Putamen (tissue), 1 donor: ENCODE results near the gene NKAIN2.

Experiments used
- DNase-seq: peaks from one replicate; pipeline ENCODE4 v3.0.0-alpha.2; 2016; ENCODE audit warnings: low spot score

The NKAIN2 gene

DNA sequence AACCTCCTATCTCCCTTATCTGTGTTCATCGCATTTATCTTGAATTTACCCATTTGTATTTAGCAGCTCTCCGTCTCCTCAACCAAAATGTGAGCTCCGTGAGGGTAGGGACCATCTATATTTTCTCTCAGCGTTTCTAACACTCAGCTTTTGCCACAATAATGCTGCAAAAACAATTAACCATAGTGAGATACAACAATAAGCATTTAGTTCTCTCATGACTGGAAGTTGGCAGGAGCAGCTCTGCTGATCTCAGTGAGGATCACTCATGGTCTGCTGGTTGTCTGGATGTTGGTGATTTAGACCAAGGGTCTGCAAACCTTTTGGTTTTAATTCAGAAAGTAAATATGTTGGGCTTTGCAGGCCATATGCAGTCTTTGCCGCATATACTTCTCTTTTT, 763.7 kb downstream of the NKAIN2 start:
- peak; percentile 12 for DNase-seq

DNA sequence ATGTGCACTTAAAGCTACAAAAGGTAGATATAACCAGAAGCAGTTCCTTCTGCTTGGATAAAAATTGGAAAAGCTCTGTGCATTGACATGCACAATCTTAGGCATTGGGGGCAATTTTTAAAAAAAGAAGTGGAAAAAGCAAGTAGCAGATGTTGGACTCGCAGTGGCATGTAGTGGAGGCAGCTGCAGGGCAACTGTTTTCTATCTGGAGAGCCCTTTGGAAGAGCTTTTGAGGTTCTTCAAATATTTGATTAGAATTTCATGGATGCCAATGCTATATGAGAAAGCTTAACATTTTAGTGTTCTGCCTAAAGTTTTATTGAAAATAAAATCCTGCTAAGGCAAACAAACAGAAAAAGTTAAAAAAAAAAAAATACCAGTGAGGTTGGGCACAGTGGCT, 770.3 kb downstream of the NKAIN2 start:
- no peak for DNase-seq

DNA sequence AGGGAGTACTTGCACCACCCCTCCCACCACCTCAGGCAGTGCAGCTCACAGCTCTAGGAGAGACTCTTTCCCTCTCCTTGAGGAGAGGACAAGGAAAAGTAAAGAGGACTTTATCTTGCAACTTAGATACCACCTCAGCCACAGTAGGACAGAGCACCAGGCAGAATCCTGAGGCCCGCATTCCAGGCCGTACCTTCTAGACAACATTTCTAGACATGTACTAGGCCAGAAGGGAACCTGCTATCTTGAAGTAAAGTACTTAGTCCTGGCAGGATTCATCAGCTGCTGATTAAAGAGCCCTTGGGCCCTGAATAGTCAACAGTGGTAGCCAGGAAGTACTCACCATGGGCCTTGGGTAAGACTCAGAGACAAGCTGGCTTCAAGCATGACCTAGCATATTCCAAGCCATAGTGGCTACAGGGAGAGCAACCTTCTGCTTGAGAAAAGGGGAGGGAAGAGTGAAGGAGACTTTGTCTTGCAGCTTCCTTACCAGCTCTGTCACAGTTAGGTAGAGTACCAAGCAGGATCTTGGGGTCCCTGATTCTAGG, 774.1 kb downstream of the NKAIN2 start:
- DNase-seq = no peak

DNA sequence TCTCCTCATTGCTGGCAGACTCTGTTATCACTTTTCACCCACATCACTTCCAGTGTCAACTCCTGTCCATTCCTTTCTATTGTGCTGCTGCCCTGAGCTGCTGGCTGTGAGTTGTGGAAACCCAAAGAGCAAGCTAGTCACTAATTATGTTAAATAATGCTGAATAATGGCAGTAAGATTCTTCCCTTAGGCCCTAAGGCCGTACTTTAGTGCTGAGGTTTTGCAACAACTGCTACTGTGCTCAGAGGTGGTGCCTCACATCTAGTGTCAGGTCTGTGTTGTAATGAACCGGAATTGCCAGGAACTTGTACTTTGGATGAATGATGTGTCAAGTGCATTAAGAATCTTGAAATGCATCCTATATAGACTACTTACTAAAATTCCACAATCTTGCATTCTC, 786.3 kb downstream of the NKAIN2 start:
- no peak for DNase-seq

DNA sequence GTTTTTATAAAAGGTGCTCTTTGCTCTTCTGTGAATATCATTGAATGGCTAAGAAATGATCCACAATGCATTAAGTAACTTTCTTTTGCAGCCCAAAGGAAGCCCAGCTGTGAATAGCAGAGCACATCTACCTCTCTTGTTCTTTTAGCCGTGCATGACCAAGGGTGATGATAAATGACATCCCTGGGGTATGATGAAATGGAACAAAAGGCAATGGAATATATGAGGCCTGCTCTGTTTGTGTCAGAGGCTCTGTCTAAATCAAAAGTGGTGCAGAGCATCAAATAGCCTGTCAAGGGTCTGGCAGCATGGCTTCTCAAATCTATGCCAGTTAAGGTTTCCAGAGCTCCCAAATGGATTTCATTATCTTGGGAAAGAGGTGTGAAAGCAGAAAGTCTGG, 796.0 kb downstream of the NKAIN2 start:
- DNase-seq = no peak

DNA sequence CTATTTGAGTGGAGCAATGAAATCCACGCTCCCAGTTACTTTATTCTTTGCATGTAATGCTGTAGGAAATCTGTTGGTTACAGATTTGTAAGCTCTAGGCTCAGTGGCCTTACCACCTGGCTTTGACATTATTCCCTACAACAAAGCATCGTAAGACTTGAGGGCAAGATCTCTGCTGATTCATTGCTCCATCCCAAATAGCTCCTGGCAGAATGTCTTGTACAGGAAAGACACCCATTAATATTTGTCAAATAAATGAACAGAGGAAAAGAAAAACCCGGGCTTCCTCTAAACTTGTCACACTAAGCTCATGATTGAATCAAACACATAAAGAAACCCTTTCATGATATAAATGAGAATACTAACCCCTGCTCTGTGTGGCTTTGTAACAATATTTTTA, 801.1 kb downstream of the NKAIN2 start:
- DNase-seq = no peak

DNA sequence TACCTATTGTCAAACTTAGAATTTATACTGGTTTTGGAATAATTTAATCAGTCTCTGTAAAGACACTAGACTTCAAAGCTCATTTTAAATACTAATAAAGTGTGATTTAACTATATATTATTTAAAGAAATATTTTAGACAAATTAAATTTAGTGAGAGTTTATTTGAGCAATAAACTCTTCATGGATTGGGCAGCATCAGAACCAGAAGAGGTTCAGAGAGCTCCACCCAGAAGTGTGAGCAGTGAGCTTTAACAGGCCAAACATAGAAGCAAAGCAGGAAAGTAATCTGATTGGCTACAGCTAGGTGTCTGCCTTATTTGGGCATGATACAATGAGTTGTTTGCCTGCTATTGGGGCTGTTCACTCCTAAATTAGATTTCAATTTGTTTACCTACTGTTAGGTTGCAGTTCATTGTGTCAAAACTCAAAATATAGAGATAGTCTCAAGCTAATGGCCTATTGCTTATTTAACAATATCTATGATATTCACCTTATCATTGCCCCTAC, 803.5 kb downstream of the NKAIN2 start:
- DNase-seq = no peak

DNA sequence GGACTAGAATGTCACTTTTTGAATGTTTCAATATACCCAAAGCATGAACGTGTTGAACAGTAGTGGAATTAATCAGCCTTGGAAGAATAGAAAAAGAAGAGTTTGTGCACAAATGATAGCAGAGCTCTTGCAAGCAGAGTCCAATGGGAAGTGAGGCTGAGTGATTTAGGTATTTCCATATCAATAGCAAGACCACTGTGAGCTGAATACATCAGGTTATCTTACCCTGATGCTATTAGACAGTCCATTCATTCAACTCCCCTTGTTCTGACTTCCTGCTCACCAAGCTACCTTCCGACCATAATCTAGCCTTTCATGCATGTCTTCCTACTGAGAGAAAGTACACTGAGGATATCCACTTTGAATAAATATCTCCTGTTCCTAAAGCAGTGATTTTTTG, 809.4 kb downstream of the NKAIN2 start:
- DNase-seq = no peak

DNA sequence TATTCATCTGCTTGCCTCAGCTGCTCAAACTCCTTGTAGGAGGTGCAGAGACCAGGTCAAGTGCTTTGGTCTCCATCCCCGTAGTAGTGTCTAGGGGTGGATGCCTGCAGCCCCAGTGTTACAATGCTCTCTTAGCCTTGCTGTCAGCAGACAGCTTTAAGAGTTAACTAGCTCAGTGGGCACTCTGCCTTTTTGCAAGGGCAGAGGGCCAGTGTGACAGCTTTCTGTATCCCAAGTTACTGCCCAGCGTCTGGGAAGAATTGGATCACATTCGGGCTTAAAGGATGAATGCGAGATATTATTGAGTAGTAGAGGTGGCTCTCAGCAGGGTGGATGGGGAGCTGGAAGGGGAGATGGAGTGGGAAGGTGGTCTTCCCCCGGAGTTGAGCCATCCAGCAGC, 818.7 kb downstream of the NKAIN2 start:
- no peak for DNase-seq

DNA sequence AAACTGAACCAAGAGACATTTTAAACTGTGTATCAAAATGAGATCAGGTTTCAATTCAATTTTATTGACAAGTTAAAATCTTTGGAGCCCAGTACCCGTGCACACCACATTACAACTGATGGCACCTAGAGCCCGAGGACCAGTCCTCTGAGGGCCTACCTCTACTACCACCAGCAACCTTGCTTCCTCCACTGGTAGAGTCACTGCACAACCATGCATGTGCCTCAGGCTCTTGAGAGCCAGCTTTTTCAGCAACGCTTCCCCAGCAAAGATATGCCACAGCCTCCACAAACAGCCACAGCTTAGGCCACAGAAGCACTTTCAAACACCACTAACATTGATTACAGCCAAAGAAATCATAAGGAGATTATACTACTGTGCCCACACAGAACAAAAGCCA, 830.0 kb downstream of the NKAIN2 start:
- no peak for DNase-seq

DNA sequence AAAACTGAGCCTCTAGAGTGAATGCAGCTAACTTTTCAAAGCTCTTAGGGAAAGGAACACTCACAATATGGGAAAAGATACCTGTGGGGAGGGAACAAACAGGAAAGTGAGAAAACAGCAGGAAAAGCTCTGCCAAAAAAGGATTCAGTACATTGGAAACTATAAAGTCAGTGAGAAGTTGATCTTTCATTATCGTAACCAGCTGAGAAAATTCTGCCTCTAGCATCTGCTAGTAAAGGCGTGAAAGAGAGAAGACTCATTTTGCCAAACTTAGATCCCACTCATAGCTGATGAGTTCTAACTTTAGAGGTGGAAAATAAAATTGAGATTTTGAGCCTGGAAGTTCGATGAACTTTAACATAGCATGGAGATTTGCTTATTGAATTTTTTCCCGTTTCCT, 836.8 kb downstream of the NKAIN2 start:
- DNase-seq = no peak

DNA sequence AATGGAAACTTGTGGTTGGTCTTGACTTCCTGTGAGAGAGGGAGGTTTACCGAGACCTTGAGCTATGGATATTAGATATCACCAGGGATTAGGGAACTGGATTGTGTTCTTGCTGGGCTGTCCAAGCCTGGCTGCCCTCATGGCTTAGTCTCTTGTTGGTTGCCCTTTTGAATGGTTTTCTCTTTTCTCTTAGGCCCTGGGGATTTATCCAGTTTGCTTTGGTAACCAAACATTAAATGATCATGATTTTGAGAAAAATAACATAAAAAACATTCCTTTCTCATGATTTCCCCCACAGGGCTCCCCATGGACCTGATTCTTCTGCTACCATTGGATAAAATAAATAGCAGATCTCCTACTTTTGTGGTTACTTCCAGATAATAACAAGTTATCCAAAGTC, 852.2 kb downstream of the NKAIN2 start:
- DNase-seq = no peak

DNA sequence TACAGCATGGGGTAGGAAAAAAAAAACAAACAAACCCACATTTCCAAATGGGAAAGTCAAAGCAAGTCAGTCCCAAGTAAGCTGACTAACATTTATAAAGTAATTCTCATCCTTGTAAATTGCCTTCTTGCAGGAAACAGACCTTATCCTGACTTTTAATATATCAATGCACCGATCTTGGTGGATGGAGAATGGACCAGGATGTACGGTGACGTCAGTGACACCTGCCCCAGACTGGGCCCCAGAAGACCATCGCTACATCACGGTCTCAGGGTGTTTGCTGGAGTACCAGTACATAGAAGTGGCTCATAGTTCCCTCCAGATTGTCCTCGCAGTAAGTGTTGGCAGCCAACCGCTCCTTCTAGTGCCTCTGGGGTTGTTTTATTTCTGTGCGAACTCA, 854.4 kb downstream of the NKAIN2 start:
- DNase-seq = no peak

DNA sequence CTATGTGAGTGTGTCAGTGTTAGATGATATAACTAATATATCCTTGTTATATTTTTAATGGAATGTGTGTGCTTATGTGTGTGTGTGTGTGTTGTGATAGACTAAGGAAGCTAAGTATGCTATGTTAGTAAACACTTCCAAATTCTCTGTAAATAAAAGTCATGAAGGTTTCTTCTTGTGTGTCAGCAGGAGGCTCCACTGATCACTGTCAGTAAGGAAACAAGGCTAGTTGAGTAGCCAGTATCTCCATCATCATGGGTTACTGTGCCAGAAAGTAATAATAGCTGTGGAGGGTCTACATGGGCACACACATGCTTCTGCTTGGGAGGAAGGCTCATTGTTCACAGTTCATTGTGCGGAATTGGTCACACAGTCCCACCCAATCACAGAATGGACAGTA, 855.8 kb downstream of the NKAIN2 start:
- DNase-seq = no peak

DNA sequence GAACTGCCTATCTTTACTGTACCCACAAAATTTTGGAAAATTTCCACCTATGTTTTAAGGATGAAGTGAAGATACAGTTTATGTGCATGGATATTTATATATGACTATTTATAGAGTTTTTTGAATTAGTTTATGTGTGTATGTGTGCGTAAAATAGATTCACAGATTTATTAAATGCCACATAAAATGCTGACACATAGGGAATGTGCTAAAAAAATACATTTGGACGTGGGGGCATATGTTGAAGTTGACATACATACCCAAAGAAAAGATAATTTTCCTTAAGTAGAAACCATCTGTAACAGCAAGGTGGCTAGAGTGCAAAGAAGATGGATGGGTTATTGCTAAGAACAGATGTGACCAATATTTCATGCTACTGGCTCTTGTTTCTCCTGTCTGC, 856.5 kb downstream of the NKAIN2 start:
- no peak for DNase-seq

DNA sequence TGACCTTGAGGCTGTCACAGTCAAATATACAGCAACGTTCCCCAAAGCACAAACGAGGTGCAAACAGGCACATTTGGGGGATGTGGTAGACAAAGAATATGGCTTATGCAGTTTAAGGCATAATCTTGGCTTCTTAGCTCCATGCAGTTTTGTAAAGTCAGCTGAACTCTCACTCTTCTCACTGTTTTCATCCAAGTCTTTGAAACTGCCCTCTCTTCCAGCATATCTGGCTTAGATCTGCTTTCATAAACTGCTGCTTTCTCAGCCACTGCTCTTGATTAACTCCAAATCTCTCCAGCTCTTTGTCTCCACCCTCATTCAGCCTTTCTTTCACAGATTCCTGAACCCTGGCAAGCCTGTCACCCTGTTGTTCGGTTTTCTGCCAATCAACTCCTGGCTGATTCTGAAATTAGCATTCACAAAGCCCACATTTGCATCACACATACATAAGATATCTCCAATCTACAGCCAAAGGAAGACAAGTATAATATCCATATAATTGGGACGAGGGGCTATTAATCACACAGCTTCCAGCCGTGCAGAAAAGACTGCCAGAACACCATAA, 857.5 kb downstream of the NKAIN2 start:
- DNase-seq = no peak

DNA sequence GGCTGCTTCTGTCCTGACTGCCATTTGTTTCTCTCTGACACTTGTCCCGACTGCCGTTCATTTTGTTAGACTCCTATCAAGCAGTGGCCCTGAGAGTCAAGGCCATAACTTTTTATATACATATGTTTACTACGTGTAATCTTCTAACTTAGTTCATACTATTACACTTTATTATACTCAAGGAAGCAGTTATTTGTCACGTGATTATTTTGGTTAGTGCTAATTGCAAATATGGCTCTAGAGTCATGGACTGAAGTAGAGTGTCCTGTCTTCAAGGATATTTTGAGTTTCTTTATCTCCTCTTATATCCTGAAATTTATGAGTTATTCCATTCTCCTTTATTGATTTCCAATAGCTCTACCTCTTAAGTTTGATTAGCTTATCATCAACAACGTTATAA, 864.4 kb downstream of the NKAIN2 start:
- no peak for DNase-seq

DNA sequence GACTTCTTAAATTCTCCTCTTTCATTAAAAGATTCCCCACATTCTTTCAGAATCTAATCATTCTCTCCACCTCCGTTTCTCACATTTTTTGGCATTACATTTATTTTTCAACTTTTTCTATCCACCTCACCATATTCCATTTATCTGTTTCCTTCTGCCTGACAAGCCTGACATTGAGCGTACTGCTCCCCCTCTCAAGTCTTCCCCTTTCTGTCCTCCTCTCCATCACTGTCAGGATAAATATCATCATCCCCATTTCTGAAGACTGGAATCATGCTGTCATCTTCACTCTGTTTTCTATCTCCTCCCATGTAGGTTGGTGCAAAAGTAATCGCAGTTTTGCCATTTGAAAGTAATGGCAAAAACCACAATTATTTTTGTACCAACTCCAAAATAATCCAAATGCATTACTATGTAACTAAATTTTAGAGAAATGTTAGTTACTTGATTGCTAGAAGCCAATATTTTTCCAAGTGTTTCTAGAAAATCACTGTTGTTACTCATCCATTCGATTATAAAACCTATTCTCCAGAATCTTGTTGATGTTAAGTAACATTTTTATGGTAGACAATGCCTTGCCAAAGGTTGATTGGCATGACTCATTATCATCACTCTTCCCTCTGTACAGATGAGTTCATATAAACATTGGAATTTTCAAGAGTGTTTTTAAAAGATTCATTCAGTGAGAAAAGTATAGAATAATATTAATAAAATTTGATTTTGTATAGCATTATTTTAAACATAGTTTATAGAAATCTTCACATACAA, 866.2 kb downstream of the NKAIN2 start:
- no peak for DNase-seq

DNA sequence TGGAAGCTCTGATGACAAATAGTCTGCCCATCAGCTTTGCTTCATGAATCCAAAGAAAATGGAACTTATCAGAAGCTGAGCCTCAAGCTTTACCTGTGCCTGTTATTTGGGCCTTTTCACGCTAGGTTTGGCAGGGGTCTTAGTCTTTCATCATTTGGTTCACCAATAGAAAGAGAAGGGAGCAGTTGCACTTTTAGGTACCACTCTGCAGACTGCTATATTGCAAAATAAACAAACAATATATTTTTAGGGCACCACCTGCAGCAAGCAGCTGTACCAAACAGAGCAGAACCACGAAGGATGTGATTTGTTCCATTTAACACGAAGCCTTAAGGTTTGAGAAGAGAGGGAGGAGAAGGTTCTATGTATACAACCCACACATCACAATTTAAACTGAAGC, 867.1 kb downstream of the NKAIN2 start:
- DNase-seq = no peak

DNA sequence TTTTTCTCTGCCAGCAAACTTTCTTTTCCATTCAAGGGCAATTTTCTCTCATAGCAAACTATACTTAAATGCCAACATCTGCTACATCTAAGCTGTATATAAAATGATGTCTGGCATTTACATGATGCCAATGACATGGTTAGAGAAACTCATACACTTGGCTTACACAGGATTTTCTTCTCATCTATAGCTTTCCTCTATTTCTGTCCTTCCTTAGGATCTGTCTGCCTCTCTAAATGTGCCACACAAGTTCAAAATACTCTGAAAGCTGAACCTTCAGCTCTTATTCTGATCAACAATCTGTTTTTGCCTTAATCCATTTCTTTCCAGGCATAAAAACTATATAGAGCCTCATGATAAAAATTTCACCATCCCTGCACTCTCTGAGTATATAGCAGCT, 867.7 kb downstream of the NKAIN2 start:
- no peak for DNase-seq

DNA sequence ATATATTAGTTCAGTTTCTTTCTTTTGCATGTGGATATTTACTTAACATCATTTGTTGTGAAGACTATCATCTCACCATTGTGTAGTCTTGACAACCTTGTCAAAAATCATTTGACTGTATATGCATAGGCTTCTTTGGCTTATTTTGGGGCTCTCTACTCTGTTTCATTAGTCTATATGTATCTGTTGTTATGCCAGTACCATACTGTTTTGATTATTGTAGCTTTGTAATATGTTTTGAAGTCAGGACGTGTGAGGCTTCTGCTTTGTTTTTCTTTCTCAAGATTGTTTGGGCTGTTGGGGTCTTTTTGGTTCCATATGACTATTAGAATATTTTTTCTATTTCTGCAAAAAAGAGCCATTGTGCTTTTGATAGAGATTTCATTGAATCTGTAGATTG, 870.4 kb downstream of the NKAIN2 start:
- DNase-seq = no peak

DNA sequence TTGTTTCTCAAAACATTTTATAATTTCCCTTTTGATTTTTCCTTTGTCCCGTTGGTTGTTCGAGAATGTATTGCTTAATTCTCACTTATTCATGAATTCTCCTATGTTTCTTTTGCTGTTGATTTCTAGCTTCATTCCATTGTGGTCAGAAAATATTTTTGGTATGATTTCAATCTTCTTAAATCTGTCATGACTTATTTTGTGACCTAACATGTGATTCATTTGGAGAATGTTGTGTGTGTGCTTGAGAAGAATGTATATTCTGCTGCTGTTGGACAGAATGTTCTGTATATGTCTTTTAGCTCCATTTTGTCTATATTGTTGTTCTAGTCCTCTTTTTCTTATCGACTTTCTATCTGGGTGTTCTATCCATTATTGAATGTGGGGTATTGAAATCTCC, 872.4 kb downstream of the NKAIN2 start:
- no peak for DNase-seq

DNA sequence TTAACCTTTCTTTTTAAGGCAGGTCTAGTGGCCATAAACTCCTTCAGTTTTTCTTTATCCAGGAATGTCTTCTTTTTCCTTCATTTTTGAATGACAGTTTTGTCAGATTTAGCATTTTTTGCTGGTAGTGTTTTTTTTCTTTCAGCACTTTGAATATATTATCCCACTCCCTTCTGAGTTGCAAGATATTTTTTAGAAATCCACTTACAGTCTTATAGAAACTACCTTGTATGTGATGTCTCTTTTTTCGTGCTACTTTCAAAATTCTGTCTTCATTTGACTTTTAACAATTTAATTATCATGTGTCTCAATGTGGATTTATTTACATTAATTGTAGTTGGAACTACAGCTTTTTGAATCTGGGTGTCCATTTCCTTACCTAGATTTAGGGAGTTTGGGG, 874.2 kb downstream of the NKAIN2 start:
- no peak for DNase-seq

DNA sequence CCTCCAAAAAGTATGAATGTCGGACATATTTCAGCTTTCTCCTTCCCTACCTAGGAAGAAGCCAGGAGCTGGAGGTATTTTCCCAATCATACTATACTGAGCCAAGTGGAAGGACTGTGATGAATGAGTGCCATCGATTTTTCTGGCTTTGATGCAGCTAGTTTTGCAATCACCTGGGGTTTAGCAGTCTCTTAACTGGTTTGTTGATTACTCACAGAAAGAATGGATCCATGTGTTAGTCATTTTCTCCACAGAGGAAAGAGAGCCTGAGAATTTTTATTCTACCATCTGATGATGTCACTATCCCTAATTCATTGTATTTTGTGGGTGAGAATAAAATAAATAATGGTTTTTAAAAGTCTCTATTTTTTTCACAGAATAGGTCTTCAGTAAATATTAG, 875.7 kb downstream of the NKAIN2 start:
- DNase-seq = no peak
